PC-3 (cell line): ENCODE data around the gene ANKZF1. TPM values are rescaled to one million over a fixed set of nuclear protein-coding genes. Genes with fewer than 3 reads are reported as not detected.

ENCODE experiments used
- ATAC-seq: fragments of 200-7000 bp; cut with Tn5 transposase; 2 replicates; pipeline ENCODE4 v1.9.1; 2020; ENCODE audit warnings: mild to moderate bottlenecking, moderate library complexity
- BruUV-seq: library from RNA; stranded (reverse); fragments of 400-500 nt; replicated peaks from 2 replicates; lab custom pipeline; 2021; lab: Mats Ljungman, UMichigan
- CTCF ChIA-PET: fragments of 300-600 bp; sonication (Branson Sonifier 250); formaldehyde crosslinking; loops from one replicate; lab custom pipeline; 2022; ENCODE audit warnings: antibody characterized with exemption; lab: Charles Lee
- POLR2A ChIA-PET: fragments of 300-600 bp; sonication (Branson Sonifier 250); formaldehyde crosslinking; loops from one replicate; lab custom pipeline; 2022; ENCODE audit warnings: antibody characterized with exemption; ENCODE audit not compliant: unreplicated experiment; lab: Charles Lee
- DNase-seq: peaks from one replicate; pipeline ENCODE4 v3.0.0-alpha.2; 2015
- H2AFZ ChIP-seq: fragments of 300-600 bp; sonication (generic); 2 replicates; pipeline ENCODE4 v1.6.0; 2016; ENCODE audit warnings: antibody characterized with exemption, low read length
- H3F3A ChIP-seq: fragments of 300-600 bp; sonication (generic); one replicate; pipeline ENCODE4 v1.6.0; 2017; ENCODE audit warnings: antibody characterized with exemption, low read length, control low read depth, mild to moderate bottlenecking; ENCODE audit not compliant: unreplicated experiment
- H3K27ac ChIP-seq: fragments of 300-600 bp; sonication (generic); 2 replicates; pipeline ENCODE4 v1.5.1; 2016; ENCODE audit warnings: mild to moderate bottlenecking, low read length
- H3K27me3 ChIP-seq: fragments of 300-600 bp; sonication (generic); 2 replicates; pipeline ENCODE4 v1.6.1; 2016; ENCODE audit warnings: low read length, mixed read lengths
- H3K36me3 ChIP-seq: fragments of 300-600 bp; sonication (generic); 2 replicates; pipeline ENCODE4 v1.6.1; 2016; ENCODE audit warnings: low read depth, mixed run types, low read length, mixed read lengths
- H3K4me1 ChIP-seq: fragments of 300-600 bp; sonication (generic); 2 replicates; pipeline ENCODE4 v1.5.1; 2016; ENCODE audit warnings: low read length; ENCODE audit not compliant: insufficient read depth
- H3K4me2 ChIP-seq: fragments of 300-600 bp; sonication (generic); 2 replicates; pipeline ENCODE4 v1.6.0; 2016; ENCODE audit warnings: low read length
- H3K4me3 ChIP-seq: fragments of 300-600 bp; sonication (generic); 2 replicates; pipeline ENCODE4 v1.5.1; 2016; ENCODE audit warnings: mild to moderate bottlenecking, low read length, mixed read lengths
- H3K79me2 ChIP-seq: fragments of 300-600 bp; sonication (generic); 2 replicates; pipeline ENCODE4 v1.6.1; 2017; ENCODE audit warnings: low read length, mixed read lengths
- H3K9ac ChIP-seq: fragments of 300-600 bp; sonication (generic); 2 replicates; pipeline ENCODE4 v1.6.0; 2016; ENCODE audit warnings: mild to moderate bottlenecking, low read length
- H3K9me2 ChIP-seq: fragments of 300-600 bp; sonication (generic); replicated peaks from 2 replicates; pipeline ENCODE4 v1.6.1; 2016; ENCODE audit warnings: mixed run types, low read length, mixed read lengths
- H3K9me3 ChIP-seq: fragments of 300-600 bp; sonication (generic); 2 replicates; pipeline ENCODE4 v1.6.1; 2016; ENCODE audit warnings: low read length, mixed read lengths
- H4K20me1 ChIP-seq: fragments of 300-600 bp; sonication (generic); 2 replicates; pipeline ENCODE4 v1.6.1; 2016; ENCODE audit warnings: low read length, mixed read lengths
- CTCF ChIP-seq: fragments of 300-600 bp; sonication (generic); conservative IDR thresholded peaks from 2 replicates; pipeline ENCODE4 v1.5.1; 2017; ENCODE audit warnings: antibody characterized with exemption, low read depth, mild to moderate bottlenecking, low read length
- EZH2 ChIP-seq: fragments of 300-600 bp; sonication (generic); IDR thresholded peaks from one replicate; pipeline ENCODE4 v1.6.1; 2017; ENCODE audit warnings: antibody characterized with exemption, mild to moderate bottlenecking, low read length; ENCODE audit not compliant: unreplicated experiment
- EZH2phosphoT487 ChIP-seq: fragments of 300-600 bp; sonication (generic); IDR thresholded peaks from 2 replicates; pipeline ENCODE4 v1.6.1; 2018; ENCODE audit warnings: mild to moderate bottlenecking, antibody characterized with exemption, low read length, borderline replicate concordance
- intact Hi-C: fragments of 100-400 bp; cut with micrococcal nuclease; formaldehyde crosslinking; loops from 2 replicates; pipeline ENCODE4 v1.9.0; 2023
- total RNA-seq: library from RNA; depleted of rRNA; stranded (reverse); fragments of >200 nt; gene quantifications from 2 replicates; pipeline ENCODE4 v1.2.3, GENCODE V29; 2014

ANKZF1 gene
- total RNA-seq, 1 experiment from 2014 or later, result 67.9 TPM

- Histone ChIP-seq H3K27ac (no peak overlapping the region), H4K20me1 (no peaks in the 10 kb centered on the region), H3K9me3 (no peaks in the 10 kb centered on the region), H3K9ac (no peak overlapping the region), H3F3A (peaks cover 5% of the 10 kb centered on the region), H3K79me2 (peaks cover 44% of the 10 kb centered on the region), H2AFZ (no peak overlapping the region), H3K9me2 (no peaks in the 10 kb centered on the region), H3K27me3 (no peaks in the 10 kb centered on the region), H3K4me2 (peak overlapping the region; percentile 90), H3K4me1 (peaks cover 59% of the 10 kb centered on the region), H3K4me3 (no peak overlapping the region), H3K36me3 (peaks cover 14% of the 10 kb centered on the region)
- ChIA-PET CTCF (interaction anchor here (0.6 kb wide), 1 partner anchor 179 kb away, joined by 3 read pairs; no protein-coding TSS in a partner anchor), POLR2A (interaction anchor here (0.6 kb wide), 1 partner anchor 546 kb away, joined by 3 read pairs; no protein-coding TSS in a partner anchor)
- DNase-seq (no peak), ATAC-seq (no peak)
- BruUV-seq, result no TSS peak
- intact Hi-C loops, result no loop called here
- no peak for TF ChIP-seq CTCF
- TF ChIP-seq EZH2phosphoT487, result no peak
- TF ChIP-seq EZH2, result no peak
Measured at GRCh38 chr2:219251656-219252055, 22.1 kb downstream of the ANKZF1 start.

GRCh38 chr2:219252084-219252483 lies 22.5 kb downstream of the ANKZF1 start:
- Histone ChIP-seq H3K4me2 (peak overlapping the region; percentile 90), H3K27ac (no peak overlapping the region), H3K4me1 (peaks cover 57% of the 10 kb centered on the region), H2AFZ (no peak overlapping the region), H3K27me3 (no peaks in the 10 kb centered on the region), H4K20me1 (no peaks in the 10 kb centered on the region), H3K79me2 (peaks cover 40% of the 10 kb centered on the region), H3F3A (peaks cover 5% of the 10 kb centered on the region), H3K9ac (no peak overlapping the region), H3K4me3 (peak overlapping the region; percentile 74), H3K36me3 (peaks cover 14% of the 10 kb centered on the region), H3K9me2 (no peaks in the 10 kb centered on the region), H3K9me3 (no peaks in the 10 kb centered on the region)
- DNase-seq (peak; percentile 47), ATAC-seq (no peak)
- intact Hi-C loops, result no loop called here
- BruUV-seq, result no TSS peak
- POLR2A ChIA-PET, result interaction anchor here (0.5 kb wide), 1 partner anchor 136 kb away, joined by 3 read pairs; no protein-coding TSS in a partner anchor
- TF ChIP-seq CTCF (no peak), EZH2phosphoT487 (no peak), EZH2 (no peak)
- CTCF ChIA-PET, result no interaction called here

GRCh38 chr2:219252570-219252899 lies 22.9 kb downstream of the ANKZF1 start:
- ATAC-seq (no peak), DNase-seq (no peak)
- Histone ChIP-seq H3K36me3 (peaks cover 14% of the 10 kb centered on the region), H3F3A (peaks cover 5% of the 10 kb centered on the region), H2AFZ (peak overlapping the region; percentile 79), H3K4me3 (peak overlapping the region; percentile 74), H3K27ac (peak overlapping the region; percentile 33), H3K79me2 (peaks cover 36% of the 10 kb centered on the region), H3K9me2 (no peaks in the 10 kb centered on the region), H3K27me3 (no peaks in the 10 kb centered on the region), H3K4me2 (peak overlapping the region; percentile 90), H3K9ac (peak overlapping the region; percentile 62), H3K4me1 (peaks cover 53% of the 10 kb centered on the region), H4K20me1 (no peaks in the 10 kb centered on the region), H3K9me3 (no peaks in the 10 kb centered on the region)
- CTCF ChIA-PET, result no interaction called here
- BruUV-seq, result no TSS peak
- TF ChIP-seq EZH2phosphoT487, result no peak
- TF ChIP-seq CTCF, result no peak
- no peak for TF ChIP-seq EZH2
- POLR2A ChIA-PET, result interaction anchor here (0.5 to 0.6 kb wide), 5 partner anchors 21 to 646 kb away, joined by 3 to 23 read pairs (median 7); no protein-coding TSS in a partner anchor
- intact Hi-C loops, result no loop called here
